OCI-M1 (cell line): ENCODE measurements around the gene TTLL7.

Source experiments
- DNase-seq: peaks from one replicate; lab custom pipeline; 2025; lab: John Stamatoyannopoulos, UW

Gene TTLL7

DNA sequence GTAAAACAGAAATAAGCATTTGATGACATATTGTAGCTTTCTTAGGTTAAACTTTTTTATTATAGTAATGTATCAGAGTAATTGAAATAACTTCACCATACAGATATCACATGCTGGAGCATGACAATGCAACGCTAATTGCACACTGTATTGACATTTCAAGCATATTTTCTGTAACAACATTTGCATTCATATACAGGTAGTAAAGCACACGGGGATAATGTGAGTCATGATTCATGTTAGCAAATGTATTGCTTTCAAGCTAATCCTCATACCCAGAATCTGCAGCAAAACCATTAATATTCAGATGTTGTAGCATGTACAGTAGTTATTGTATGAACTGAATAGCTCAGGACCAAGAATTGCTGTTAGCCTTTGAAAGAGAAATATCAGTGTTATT, 133.9 kb downstream of the TTLL7 start:
- DNase-seq = no peak

DNA sequence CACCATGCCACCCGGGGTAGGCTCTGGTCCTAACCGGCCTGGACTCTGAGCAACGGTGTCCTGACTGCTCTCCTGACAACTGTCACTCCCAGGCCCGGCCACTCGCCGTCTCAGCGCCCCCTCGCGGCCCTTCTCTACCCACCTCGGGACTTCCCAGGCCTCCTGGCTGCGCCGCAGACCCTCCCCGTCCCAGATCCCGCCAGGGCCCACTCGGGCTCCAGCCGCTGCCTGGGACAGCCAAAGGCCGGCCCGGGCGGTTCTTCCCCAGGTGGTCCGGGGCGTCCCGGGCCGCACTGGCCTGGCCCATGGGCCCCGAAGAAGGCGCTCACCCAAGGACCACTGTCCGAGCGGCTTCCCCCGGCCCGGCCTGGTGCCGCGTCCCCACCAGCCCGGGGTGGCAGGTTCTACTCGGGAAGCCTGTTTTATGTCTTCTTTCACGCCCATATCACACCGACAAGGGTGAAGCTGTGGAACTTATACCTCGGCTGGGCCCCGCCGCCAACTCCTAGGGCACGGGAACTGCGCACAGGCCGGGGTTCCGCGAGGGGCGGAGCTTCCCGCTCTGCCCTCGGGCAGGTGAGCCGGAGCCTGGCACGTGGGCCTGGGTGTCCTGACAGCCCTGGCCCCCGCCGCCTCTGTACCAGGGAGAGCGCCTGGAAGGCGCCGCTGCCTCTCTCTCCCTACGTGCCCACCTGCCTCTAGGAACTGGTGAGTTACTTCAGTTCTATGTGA, 138.3 kb downstream of the TTLL7 start:
- DNase-seq = peak; percentile 79

DNA sequence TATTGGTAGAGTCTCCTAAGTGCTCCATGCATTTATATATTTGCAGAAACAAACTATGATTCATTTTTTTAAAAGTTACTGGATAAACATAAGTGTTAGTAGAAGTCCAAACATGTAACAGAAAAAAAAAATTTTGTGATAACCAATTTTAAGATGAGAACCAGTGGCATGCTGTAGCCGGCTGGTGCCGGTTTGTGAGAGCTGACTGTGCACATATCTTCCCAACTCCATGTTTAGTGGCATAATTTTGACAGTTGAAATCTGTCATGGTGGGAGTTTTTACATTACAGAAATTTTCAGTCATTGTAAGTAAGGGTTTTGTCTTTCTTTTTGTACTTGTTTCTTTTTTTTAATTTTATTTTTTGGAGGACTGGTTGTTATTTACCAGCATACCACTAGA, 141.2 kb downstream of the TTLL7 start:
- no peak for DNase-seq

DNA sequence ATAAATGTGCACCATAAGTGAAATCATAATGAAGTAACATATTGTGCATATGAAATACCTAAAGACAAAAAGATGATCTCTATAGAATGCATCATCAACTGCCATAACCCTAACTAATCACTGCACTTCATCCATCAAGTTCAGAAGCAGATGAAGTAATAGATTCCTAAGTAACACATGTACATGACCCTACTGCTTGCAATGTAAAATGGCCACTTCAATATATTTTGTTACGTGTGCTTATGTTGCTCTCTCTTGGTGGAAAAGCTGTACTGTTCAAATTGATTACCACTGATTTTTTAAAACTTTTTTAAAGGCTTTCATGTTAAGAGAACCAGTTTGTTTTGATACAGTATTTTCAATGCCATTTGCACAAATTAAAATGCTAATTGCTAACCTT, 141.8 kb downstream of the TTLL7 start:
- peak; percentile 52 for DNase-seq

DNA sequence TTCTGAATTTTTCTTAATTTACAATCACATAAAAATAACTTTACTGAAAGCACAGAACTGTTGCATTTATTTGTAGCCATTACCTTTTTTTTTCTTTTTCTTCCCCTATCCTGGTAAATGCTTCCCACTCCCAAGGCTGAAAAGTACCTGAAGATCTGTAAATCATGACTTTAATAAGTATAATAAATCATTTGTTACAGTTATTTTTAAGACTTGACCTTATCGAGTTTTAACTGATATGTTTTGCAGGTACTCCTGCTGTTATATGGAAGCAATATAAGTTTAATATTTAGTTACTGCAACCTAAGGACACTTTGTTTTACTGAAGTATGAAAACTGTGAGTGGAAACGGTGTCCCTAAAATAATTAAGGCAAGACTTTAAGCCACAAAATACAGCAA, 142.6 kb downstream of the TTLL7 start:
- no peak for DNase-seq

DNA sequence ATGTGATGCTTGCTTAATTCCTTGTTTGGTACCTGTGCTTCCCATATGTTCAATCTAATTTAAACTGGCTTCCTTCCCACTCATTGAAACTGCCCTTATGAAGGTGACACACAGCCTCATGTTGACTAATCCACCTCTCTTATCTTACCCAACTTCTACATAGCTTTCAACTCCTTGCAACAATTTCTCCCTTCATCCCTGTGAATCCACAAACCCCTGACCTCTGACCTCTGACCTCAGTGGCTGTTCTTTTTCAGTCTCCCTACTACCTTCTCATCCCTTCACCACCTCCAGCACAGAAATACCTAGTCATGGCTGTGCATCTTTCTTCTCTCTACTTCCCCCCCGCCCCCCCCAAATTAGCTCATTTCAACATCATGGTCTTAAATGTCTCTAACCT, 144.5 kb downstream of the TTLL7 start:
- DNase-seq = no peak

DNA sequence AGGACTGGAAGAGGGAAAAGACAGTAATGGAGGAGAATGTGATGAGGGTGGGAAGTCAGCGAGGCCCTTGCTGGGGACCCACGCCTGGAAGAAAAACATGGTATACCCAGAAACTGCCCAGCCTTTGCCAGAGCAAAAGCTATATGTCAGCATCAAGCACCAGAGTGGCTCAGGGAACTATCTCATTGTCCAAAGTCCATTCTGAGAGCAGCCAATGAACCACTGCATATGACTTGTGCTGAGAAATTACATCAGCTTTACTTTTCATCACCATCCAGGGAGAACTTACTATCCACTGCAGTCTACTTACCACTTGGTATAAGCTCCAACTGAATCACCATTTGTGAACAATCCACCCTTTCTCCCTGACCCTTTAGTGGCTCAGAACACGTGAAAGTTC, 148.1 kb downstream of the TTLL7 start:
- DNase-seq = no peak

DNA sequence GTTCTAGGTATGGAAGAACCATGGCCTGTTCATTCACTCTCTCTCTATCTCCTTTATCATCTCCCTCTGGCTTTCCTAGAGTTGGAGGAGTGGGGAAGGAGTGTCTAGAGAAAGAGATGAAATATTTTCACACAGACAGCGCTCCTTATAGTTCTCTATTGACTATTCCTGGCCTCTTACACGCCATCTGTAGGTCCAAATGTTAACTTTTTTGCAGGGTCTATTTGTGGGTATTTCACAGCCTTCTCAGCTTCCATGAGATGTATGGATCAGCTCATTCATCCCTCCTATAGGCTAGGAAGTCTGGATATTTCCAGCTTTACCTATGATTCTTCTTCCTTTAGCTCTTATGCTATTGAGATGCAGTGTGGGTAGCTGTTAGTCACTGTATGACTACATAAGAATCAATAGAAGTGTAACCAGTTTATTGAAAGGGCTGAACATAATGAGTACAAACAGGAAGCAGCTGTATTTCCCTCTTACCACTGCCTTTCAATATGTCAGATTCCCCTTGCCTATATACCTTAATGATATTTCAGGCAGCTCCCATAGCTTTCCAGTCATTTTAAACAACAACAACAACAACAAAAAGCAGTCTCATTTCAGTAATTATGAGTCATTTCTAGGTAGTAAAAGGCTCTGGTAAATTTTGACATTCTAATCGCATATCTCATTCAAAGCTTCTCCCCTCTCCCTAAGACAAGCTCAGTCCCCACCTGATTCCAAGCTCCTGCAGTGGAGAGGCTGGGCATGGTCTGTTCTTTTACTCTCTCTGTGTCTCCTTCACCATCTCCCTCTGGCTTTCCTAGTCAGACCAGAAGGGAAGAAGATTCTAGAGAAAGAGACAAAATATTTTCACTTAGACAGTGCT, 149.5 kb downstream of the TTLL7 start:
- peak; percentile 35 for DNase-seq

DNA sequence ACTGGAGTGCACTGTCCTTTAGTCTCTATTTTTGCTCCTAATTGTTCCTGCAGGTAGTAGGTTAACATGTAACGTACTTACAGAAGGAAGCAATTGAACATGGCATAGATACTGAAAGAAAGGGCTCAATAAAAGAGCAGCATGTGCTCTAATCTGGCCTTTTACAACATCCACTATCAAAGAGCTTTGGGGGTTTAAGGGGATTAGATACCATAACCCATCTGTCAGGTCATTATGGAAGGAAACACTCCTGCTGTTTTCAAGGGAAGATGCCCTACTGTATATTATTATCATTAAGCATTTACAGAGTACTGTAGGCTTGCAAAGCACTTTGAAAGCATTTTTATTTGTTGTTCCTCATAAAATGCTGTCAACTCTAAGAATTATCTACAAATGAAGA, 152.8 kb downstream of the TTLL7 start:
- DNase-seq = no peak

DNA sequence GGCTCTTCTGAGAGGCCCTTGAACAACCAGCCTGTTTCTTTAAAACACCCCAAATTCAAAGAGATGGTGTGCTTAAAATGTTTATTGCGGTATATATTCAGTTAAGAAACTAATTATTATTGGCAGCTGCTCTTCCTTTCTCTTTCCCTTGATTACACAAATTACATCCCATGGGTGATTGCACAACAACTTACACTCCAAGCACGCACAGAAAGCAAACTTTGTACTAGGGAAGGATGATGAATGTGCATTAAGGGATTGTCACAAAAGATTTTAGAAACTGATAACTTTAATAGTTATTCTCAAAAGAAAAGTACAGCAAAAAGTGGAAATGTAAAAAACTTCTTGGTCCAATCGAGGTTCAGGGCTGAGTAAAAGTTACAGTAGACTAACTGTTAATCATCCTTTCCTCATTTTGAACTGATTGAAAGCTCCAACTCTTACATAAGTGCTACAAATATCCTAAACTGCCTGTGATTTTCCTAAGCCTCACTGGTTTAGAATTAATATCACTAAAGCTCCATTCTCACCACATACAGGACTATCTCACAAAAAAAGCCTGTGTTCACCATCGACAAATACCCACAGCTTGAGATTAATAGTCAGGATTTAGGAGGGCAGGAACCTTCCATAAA, 153.4 kb downstream of the TTLL7 start:
- peak; percentile 25 for DNase-seq

DNA sequence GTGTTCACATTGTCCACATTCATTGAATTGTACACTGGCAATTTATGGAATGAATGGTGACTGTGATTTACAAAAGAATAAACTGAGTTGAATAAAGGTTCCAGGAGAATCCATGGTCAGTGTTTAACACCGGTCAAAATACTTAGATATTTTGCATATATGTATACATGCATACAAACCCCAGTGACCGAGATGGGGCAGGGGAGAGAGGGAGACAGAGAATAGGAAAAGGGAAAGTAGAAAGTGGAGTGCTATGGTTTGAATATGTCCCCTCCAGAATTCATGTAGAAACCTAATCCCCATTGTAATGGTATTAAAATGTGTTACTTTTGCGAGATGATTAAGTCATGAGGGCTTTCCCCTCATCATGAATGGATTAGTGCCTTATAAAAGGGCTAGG, 154.4 kb downstream of the TTLL7 start:
- DNase-seq = no peak

DNA sequence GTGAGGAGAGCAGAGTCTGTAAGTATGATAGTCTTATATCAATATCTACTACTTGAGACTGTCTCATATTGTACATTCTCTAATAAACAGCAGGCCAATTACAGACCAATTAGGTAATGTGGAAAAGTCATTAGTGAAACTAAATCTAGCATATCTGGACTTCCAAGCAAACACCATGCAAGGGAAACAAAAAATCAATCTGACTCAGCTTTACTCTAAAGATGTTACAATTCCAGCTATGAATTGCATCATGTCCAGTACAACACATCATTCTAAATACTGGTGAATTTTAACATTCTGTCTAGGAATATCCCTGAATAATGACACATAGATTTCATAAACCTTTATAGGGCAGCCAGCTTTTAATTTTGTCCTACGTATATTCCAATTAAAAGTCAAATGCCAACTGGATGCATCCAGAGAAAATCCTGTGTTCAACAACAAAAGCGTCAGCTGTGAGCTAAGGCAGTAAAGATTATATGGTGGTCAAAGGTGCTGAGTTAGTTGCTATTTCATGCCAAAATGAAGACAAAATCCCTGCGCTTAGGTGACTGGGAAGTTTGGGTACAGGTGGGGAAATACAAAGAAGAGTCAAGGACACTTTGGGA, 159.3 kb downstream of the TTLL7 start:
- peak; percentile 73 for DNase-seq

DNA sequence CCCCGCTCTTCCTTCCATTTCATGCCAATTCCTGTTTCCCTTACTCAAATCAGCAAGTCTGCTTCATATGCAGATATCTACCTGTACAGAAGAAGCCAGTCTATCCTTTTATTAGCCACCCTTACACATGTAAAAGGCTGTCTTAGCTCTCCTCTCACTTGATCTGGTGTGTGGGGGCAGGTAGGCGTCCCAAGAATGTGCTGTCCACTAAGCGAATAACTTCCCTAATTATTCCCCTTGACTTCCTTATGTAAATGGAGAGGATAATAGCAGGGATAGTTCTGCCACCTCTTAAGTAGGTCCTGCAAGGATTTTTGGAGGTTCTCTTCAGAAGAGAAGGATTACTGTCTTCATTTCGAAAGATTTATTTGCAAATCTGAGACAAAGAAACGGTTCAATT, 160.4 kb downstream of the TTLL7 start:
- DNase-seq = no peak

DNA sequence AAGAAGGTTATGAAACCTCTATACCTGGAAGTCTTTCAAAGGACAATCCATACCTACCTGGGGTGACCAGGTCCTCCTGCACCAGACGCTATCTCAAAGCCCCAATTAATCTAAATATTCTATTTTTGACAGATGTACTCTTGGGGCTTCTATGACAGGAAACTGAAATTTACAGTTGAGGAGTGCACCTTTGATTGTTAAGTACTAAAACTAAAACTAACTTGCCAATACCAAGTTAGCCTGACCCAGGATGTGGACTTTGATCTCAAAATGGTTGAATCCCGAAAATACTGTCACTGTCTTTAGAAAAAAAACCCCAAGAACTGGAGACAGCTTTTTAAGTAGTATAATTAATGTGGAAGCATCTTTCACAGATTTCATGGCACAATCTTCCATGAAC, 162.4 kb downstream of the TTLL7 start:
- DNase-seq = no peak

DNA sequence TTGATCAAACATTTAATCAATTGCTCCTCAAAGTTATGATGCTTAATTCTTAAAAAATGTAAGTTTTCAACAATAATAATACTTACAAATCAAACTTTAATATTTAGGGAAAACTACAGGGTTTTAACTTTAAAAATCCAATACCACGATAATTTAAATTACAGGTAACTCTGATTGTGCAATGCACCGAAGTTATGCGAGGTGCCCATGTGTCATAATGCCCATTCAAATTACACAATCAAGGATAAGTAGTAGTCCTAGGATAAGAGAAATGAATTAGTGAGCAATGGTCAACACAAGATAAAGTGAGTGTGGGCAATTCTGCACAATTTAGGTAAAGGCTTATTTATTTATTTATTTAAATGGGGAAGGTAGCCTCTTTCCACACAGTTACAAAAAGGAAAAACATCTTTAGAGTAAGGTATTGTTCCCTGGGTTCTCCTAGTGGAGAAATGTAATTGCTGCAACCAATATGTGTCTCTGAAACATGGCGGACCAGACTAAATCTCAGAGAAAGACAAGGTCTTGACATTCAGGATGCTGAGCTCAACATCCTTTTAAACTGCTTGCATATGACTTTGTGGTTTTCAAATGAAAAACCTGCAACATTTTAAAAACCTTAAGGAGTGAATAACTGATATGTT, 164.2 kb downstream of the TTLL7 start:
- no peak for DNase-seq

DNA sequence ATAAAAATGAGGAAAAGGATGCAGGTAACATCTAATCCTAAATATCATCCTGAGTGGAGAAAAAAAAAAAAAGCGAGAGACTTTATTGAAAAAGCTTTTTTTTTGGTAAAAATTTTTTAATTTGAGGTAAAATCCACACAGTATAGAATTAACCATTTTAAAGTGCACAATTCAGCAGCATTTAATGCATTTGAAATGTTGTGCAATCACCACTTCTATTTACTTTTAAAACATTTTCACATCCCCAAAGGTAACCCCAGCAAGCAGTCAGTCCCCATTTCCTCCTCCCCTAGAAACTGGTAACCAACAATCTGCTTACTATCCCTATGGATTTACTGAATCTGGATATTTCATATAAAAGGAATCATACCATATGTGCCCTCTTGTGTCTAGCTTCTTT, 166.7 kb downstream of the TTLL7 start:
- DNase-seq = no peak

DNA sequence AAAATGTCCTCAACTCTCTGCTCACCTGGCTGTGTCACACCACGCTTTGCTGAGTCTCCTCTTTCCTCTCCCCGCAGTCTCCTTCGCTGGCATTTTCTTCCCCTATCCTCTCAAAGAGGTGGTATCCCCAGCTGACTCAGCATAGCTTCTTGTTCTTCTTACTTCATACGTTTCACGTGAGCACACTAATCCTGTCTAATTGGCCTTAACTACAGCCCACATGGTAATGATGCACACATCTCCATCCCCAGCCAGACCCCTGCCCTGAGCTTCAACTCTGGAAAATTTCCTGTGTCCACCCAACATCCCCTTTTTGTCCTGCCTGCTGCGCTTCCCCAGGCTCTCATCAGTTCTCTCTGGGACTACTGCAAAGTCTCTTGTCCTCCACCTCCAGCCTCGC, 169.8 kb downstream of the TTLL7 start:
- no peak for DNase-seq

DNA sequence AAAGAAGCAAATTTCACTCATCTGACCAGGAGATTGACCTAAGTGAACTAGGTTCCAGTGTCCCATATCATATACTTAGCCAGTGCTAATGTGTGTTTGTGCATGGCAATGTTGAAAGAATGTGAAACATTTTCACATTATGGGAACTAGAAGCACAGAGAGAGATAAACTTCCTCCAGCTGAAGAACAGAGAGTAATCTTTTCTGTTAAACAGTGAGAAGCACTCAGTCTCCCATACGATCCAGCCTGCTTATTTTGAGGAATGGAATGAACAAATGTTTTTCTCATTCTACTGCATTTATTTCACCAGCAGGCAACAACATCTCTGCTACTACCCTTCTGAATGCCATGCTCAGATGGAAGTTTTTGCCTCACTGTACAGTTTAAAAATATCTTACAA, 170.5 kb downstream of the TTLL7 start:
- DNase-seq = no peak

DNA sequence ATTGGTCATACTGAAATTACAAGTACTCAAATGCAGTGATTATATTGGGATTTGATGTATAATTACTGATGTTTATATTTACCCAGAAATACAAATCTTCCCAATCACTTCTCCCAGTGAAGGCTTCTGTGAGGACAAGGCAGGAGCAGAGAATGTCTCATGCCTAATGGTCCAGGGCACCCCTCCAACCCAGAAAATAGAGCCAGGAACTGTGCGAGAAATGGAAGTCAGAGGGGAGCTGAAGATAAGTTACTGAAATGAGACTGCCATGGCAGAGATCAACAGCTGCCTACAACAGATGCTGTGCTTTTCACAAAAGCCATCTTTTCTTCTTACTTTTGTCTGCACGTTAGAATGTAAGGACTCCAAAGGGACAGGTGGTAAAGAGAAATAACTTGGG, 171.2 kb downstream of the TTLL7 start:
- DNase-seq = no peak

DNA sequence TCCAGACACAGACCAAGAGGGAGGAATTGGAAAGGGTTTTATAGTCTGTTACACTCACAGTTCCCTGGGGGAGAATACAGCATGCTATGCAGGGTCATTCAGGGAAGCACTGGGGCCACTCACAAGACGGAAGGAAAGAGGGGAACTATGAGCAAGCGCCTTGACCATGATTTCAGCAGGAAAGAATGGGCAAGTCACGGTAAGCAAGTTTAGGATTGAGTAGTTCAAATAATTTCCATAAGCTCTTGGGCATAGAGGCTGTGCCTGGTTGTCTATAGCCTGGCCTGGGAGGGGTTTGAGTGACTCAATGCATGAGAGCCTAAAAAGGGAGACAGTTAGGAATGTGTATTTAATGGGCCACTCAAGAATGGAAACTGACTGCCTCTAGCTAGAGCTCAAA, 176.7 kb downstream of the TTLL7 start:
- DNase-seq = no peak

DNA sequence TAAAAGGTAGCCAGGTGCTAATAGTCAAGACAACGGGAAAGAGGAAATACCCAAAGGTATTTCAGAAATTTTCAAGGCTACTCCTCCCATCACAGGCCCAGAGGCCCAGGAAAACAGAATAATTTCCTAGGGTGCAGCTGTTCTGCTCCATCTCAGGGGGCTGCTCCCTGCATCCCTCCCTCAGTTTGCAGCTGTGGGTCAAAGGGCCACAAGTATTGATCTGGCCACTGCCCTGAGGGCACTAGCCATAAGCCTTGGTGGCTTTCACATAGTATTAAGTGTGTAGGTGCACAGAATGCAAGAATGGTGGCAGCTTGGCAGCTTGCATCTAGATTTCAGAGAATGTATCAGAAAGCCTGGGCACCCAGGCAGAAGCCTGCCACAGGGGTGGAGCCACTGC, 179.5 kb downstream of the TTLL7 start:
- no peak for DNase-seq

DNA sequence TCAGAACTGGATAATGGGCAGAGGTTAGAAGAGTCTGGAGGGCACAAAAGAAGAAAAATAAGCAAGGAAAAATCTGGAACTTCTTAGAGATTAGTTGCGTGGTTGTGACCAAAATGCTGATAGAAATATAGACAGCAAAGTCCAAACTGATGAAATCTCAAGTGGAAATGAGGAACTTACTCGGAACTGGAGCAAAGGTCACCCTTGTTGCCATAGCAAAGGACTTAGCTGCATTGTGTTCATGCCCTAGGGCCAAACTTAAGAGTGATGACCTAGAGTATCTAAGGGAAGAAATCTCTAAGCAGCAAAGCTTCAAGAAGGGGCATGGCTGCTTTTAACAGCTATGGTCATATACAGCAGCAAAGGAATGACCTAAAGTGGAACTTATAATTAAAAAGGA, 180.0 kb downstream of the TTLL7 start:
- peak; percentile 94 for DNase-seq
